Subcutaneous adipose tissue (tissue), 4 donors: ENCODE results near the gene ARL16. TPM values are rescaled to one million over a fixed set of nuclear protein-coding genes. Genes with fewer than 3 reads are reported as not detected.

ENCODE experiments used
- total RNA-seq, 4 donors: library from RNA; depleted of rRNA; stranded (reverse); fragments of >200 nt; gene quantifications; one replicate each; pipeline ENCODE4 v1.1.0, GENCODE V29; 2016
- TF ChIP-seq, protein P1 (sequence below): fragments of 450-650 bp; IDR thresholded peaks from one replicate; pipeline ENCODE4 v1.5.1; 2016; ENCODE audit warnings: low read depth, mild to moderate bottlenecking, control low read depth, antibody characterized with exemption, moderate library complexity

ARL16 gene
- total RNA-seq, 4 donors from 2014 or later, result 13.2 to 40.3 (median 36.4) TPM

- TF ChIP-seq, protein P1, sequence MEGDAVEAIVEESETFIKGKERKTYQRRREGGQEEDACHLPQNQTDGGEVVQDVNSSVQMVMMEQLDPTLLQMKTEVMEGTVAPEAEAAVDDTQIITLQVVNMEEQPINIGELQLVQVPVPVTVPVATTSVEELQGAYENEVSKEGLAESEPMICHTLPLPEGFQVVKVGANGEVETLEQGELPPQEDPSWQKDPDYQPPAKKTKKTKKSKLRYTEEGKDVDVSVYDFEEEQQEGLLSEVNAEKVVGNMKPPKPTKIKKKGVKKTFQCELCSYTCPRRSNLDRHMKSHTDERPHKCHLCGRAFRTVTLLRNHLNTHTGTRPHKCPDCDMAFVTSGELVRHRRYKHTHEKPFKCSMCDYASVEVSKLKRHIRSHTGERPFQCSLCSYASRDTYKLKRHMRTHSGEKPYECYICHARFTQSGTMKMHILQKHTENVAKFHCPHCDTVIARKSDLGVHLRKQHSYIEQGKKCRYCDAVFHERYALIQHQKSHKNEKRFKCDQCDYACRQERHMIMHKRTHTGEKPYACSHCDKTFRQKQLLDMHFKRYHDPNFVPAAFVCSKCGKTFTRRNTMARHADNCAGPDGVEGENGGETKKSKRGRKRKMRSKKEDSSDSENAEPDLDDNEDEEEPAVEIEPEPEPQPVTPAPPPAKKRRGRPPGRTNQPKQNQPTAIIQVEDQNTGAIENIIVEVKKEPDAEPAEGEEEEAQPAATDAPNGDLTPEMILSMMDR, result no peak
These were observed 7.0 kb upstream of the ARL16 start for GRCh38 chr17:81690549-81690948.

- TF ChIP-seq, protein P1, result no peak
These were observed 6.5 kb upstream of the ARL16 start for GRCh38 chr17:81690066-81690465.

GRCh38 chr17:81688616-81689015 is 5.0 kb upstream of the ARL16 start:
- TF ChIP-seq, protein P1, result no peak

DNA sequence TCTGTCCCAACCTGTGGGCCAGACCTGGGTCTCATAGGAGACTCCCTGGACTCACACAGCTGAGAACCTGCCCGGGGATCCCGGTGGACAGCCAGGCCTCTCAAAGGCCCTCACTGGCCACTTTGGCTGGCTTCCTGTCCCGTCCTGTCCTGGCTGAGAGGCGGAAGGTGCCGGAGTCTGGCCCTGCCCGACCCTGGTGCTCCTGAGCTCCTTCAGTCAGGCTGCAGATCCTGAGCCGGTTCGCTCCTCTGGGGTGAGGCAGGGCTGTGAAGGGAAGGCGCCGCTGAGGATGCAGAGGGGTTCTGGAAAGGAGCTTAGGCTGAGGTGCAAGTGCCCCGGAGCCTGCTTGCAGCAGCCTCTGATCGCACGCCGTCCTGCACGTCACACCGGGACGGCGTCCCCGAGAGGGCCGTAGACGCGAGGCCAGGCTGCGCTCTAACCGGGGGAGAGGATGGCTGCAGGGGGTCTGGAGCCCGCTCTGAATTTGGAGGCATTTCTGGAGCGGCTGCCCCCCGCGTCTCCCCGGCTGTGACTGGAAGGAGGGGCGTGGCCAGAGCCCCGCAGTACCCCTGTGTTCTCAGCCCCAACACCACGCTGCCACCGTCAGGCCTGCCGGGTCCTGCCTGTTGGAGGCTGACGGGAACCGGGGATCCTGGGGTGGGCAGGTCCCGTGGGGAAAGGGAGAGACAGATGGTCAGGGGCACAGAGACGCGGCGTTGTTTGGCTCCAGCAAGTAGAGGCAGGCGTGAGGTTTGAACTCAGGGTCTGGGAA is 4.4 kb upstream of the ARL16 start:
- TF ChIP-seq, protein P1, result no peak

DNA sequence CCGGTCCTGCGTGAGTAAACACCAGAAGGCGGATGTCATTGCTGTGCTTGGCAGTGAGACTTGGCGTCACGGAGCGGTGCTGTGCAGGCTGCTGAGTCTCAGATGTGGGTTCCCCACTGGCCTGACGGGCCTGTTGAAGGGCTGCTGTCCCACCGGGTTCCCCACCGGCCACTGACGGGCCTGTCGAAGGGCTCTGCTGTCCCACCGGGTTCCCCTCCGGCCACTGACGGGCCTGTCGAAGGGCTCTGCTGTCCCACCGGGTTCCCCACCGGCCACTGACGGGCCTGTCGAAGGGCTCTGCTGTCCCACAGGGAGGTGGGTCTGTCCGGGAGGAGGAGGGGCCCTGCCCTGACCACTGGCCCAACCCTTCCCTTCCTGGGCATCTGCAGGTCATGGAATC is 3.0 kb upstream of the ARL16 start:
- TF ChIP-seq, protein P1, result no peak

- TF ChIP-seq, protein P1, result no peak
These were observed 1.5 kb upstream of the ARL16 start for GRCh38 chr17:81685108-81685507.

DNA sequence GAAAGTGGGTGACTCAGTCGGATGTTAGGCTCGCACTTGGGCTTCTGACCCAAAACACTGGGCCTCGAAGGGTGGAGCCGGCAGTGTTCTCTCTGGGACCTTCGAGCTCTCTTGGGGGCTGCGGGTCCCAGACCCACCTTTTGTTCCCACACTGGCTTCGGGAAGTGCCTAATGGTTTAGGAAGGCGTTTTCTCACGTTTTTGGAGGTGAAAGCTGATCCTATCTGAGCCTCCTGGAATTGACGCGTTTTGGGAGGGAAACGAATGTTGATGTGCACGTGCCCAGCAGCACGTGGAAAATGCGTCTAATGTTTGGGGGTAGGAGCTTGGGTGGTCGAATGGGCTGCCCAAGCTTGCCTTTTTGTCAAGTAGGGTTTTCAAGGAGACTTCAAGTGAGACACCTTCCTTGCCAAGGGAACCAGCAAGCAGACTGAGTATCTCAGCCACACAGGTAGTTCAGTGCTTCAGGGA is 880 bp upstream of the ARL16 start:
- TF ChIP-seq, protein P1, result no peak
